SW 1271 (cell line): ENCODE measurements around the gene ACTBL2.

Experiments used
- DNase-seq, 2 experiments: peaks; one replicate each; lab custom pipeline; 2025; lab: John Stamatoyannopoulos, UW

Gene ACTBL2

GRCh38 chr5:57448751-57449150, 33.9 kb downstream of the ACTBL2 start:
- DNase-seq, result no peak

GRCh38 chr5:57448287-57448686, 34.3 kb downstream of the ACTBL2 start:
- no peak for DNase-seq

GRCh38 chr5:57447658-57448057, 35.0 kb downstream of the ACTBL2 start:
- DNase-seq, result no peak

- no peak for DNase-seq
These were observed 35.6 kb downstream of the ACTBL2 start for GRCh38 chr5:57446966-57447365.

GRCh38 chr5:57445705-57446037, 36.9 kb downstream of the ACTBL2 start:
- DNase-seq, result no peak

GRCh38 chr5:57445006-57445704, 37.5 kb downstream of the ACTBL2 start:
- DNase-seq, result no peak

GRCh38 chr5:57442080-57442839, 40.4 kb downstream of the ACTBL2 start:
- DNase-seq, result no peak

GRCh38 chr5:57441557-57441956, 41.1 kb downstream of the ACTBL2 start:
- DNase-seq, result peak in 1 of 2 experiments; percentile 48

- DNase-seq, result no peak
These were observed 43.0 kb downstream of the ACTBL2 start for GRCh38 chr5:57439601-57440000.

GRCh38 chr5:57437976-57438805, 44.4 kb downstream of the ACTBL2 start:
- no peak for DNase-seq

GRCh38 chr5:57436586-57436985, 46.0 kb downstream of the ACTBL2 start:
- no peak for DNase-seq

GRCh38 chr5:57435701-57436134, 46.9 kb downstream of the ACTBL2 start:
- peak in 1 of 2 experiments; percentile 64 for DNase-seq

- DNase-seq, result no peak
These were observed 47.9 kb downstream of the ACTBL2 start for GRCh38 chr5:57434683-57435082.

GRCh38 chr5:57434227-57434640, 48.4 kb downstream of the ACTBL2 start:
- DNase-seq, result no peak

- DNase-seq, result peak in 1 of 2 experiments; percentile 42
These were observed 49.7 kb downstream of the ACTBL2 start for GRCh38 chr5:57432876-57433275.

- no peak for DNase-seq
These were observed 50.9 kb downstream of the ACTBL2 start for GRCh38 chr5:57431759-57432158.
